ENCODE results near the gene SLC12A7. TPM values are rescaled to one million over a fixed set of nuclear protein-coding genes. Genes with fewer than 3 reads are reported as not detected.

Gene SLC12A7
- total and polyA plus RNA-seq, 2 of the 13 experiments (the other 11 are each of a cell fraction or from before 2014, with no cell fraction given): 14.0 to 18.5 TPM

GRCh38 chr5:1096838-1097237, 15.0 kb downstream of the SLC12A7 start:
- ChIA-PET POLR2A (no interaction called here), CTCF (ENCODE audit: low intra/inter-chr PET ratio, low total read pairs) (no interaction called here)

GRCh38 chr5:1095990-1096363, 15.9 kb downstream of the SLC12A7 start:
- DNase-seq (ENCODE audit: low spot score): no peak
- Histone ChIP-seq H3K4me1 (ENCODE audit: insufficient read depth, low read length) (no peaks in the 10 kb centered on the region), H3K27ac (ENCODE audit: extremely low read length, insufficient read depth, low read length) (no peak overlapping the region), H3K36me3 (replicated peaks in 1 of 2; ENCODE audit: control insufficient read depth in 1 of 2, insufficient read depth in 2 of 2, low read length in 2 of 2) (peaks cover 19 to 58% of the 10 kb centered on the region in 2 experiments; a peak in 4 of 5 replicates), H2AFZ (ENCODE audit: low read length) (no peak overlapping the region), H3K79me2 (ENCODE audit: insufficient read depth, low read length) (peaks cover 23% of the 10 kb centered on the region), H4K20me1 (ENCODE audit: insufficient read depth, low read length) (peaks cover 13% of the 10 kb centered on the region; the same call in 1 of the 2 replicates), H3K27me3 (ENCODE audit: control insufficient read depth in 1 of 2, insufficient read depth in 2 of 2, low read length in 2 of 2) (no peaks in the 10 kb centered on the region), H3K4me2 (ENCODE audit: low read depth, low read length) (no peak overlapping the region), H3K4me3 (replicated peaks in 1 of 3; ENCODE audit: insufficient read depth in 1 of 3, low read depth in 2 of 3, low read length in 3 of 3) (no peak overlapping the region), H3K9me3 (ENCODE audit: low read length) (no peaks in the 10 kb centered on the region), H3K9ac (ENCODE audit: insufficient read depth, low read depth, low read length) (no peak overlapping the region)
- in situ Hi-C loops (cut with HindIII; ENCODE audit: extremely low pct_ligation_motif_present, low pct_unique_long_range_greater_than_20kb): no loop called here
- ChIA-PET CTCF (ENCODE audit: low intra/inter-chr PET ratio, low total read pairs) (no interaction called here), POLR2A (no interaction called here)
- no peak for ATAC-seq
- WGBS (ENCODE audit: low lambda C conversion rate): 96% methylated on average over 11 of the region's 11 CpGs
- intact Hi-C loops (cut with micrococcal nuclease; ENCODE audit: unreplicated experiment): no loop called here
- no peak for FAIRE-seq
- no TSS peak for BruUV-seq (replicated peaks)
- no peak for TF ChIP-seq ZNF724P (CRISPR knock-in tag; IDR thresholded peaks at IDR 0.05; ENCODE audit: borderline replicate concordance)
- TF ChIP-seq MXD1 (CRISPR knock-in tag; IDR thresholded peaks at IDR 0.05): no peak
- no peak for TF ChIP-seq ZNF121 (CRISPR knock-in tag; IDR thresholded peaks at IDR 0.05)
- TF ChIP-seq ZMYM4 (CRISPR knock-in tag; IDR thresholded peaks at IDR 0.05): no peak
- TF ChIP-seq CC2D1A (CRISPR knock-in tag; IDR thresholded peaks at IDR 0.05): no peak
- TF ChIP-seq THAP9 (CRISPR knock-in tag; IDR thresholded peaks at IDR 0.05; ENCODE audit: borderline replicate concordance): no peak
- no peak for TF ChIP-seq ATRX (CRISPR knock-in tag; IDR thresholded peaks at IDR 0.05; ENCODE audit: borderline replicate concordance)
- no peak for TF ChIP-seq KDM4B (CRISPR knock-in tag; IDR thresholded peaks at IDR 0.05)
- TF ChIP-seq ZNF75D (CRISPR knock-in tag; IDR thresholded peaks at IDR 0.05; ENCODE audit: borderline replicate concordance): no peak
- TF ChIP-seq STAT5B (CRISPR knock-in tag; IDR thresholded peaks at IDR 0.05): no peak
- TF ChIP-seq NR2F1 (CRISPR knock-in tag; IDR thresholded peaks at IDR 0.05): no peak
- TF ChIP-seq KDM6A (CRISPR knock-in tag; IDR thresholded peaks at IDR 0.05; ENCODE audit: low read depth): no peak
- TF ChIP-seq FOXK1 (CRISPR knock-in tag; IDR thresholded peaks at IDR 0.05; ENCODE audit: borderline replicate concordance, low read depth): no peak
- no peak for TF ChIP-seq ZNF564 (CRISPR knock-in tag; IDR thresholded peaks at IDR 0.05)

More at GRCh38 chr5:1096838-1097237, 15.0 kb downstream of the SLC12A7 start:
- Histone ChIP-seq H3K36me3 (replicated peaks in 1 of 2; ENCODE audit: control insufficient read depth in 1 of 2, insufficient read depth in 2 of 2, low read length in 2 of 2) (peaks cover 12 to 50% of the 10 kb centered on the region in 2 experiments; a peak in 4 of 5 replicates), H3K27ac (ENCODE audit: extremely low read length, insufficient read depth, low read length) (no peak overlapping the region), H3K27me3 (ENCODE audit: control insufficient read depth in 1 of 2, insufficient read depth in 2 of 2, low read length in 2 of 2) (no peaks in the 10 kb centered on the region), H2AFZ (ENCODE audit: low read length) (no peak overlapping the region), H3K9ac (ENCODE audit: insufficient read depth, low read depth, low read length) (no peak overlapping the region), H3K4me1 (ENCODE audit: insufficient read depth, low read length) (peaks cover 4% of the 10 kb centered on the region), H4K20me1 (ENCODE audit: insufficient read depth, low read length) (peaks cover 19% of the 10 kb centered on the region; the same call in 1 of the 2 replicates), H3K4me2 (ENCODE audit: low read depth, low read length) (no peak overlapping the region), H3K4me3 (replicated peaks in 1 of 3; ENCODE audit: insufficient read depth in 1 of 3, low read depth in 2 of 3, low read length in 3 of 3) (no peak overlapping the region), H3K9me3 (ENCODE audit: low read length) (no peaks in the 10 kb centered on the region), H3K79me2 (ENCODE audit: insufficient read depth, low read length) (peaks cover 30% of the 10 kb centered on the region)
- intact Hi-C loops (cut with micrococcal nuclease; ENCODE audit: unreplicated experiment): no loop called here
- 96% methylated on average over 9 of the region's 10 CpGs for WGBS (ENCODE audit: low lambda C conversion rate)
- in situ Hi-C loops (cut with HindIII; ENCODE audit: extremely low pct_ligation_motif_present, low pct_unique_long_range_greater_than_20kb): no loop called here
- peak; percentile 80 for TF ChIP-seq HNRNPK (IDR thresholded peaks at IDR 0.05; ENCODE audit: low read depth, low read length, poor library complexity, severe bottlenecking)
- TF ChIP-seq ELF1 (CRISPR knock-in tag; IDR thresholded peaks at IDR 0.05): no peak
- FAIRE-seq (no peak), DNase-seq (ENCODE audit: low spot score) (no peak), ATAC-seq (no peak)
- no TSS peak for BruUV-seq (replicated peaks)
